Thoracic aorta (tissue), 2 donors: Measurements from ENCODE around the gene HMGCS1. TPM values are rescaled to one million over a fixed set of nuclear protein-coding genes. Genes with fewer than 3 reads are reported as not detected.

ENCODE experiments used
- ATAC-seq: fragments of 150-250 bp; one replicate; pipeline ENCODE4 v1.8.0; 2017; ENCODE audit warnings: low read depth; ENCODE audit not compliant: insufficient number of reproducible peaks, low FRiP score
- DNase-seq: peaks from one replicate; pipeline ENCODE4 v3.0.0-alpha.2; 2020; ENCODE audit warnings: low spot score
- H3K27ac ChIP-seq, 2 donors: fragments of 200-600 bp; sonication (generic); 1 replicate in 1 of 2; 2 replicates in 1 of 2; pipeline ENCODE4 v1.5.1; 2016; ENCODE audit warnings: mild to moderate bottlenecking in 2 of 2, moderate library complexity in 2 of 2
- H3K27me3 ChIP-seq: fragments of 200-600 bp; sonication (generic); replicated peaks from 2 replicates; pipeline ENCODE4 v1.6.0; 2016; ENCODE audit warnings: mild to moderate bottlenecking; ENCODE audit not compliant: insufficient read depth
- H3K36me3 ChIP-seq: fragments of 200-600 bp; sonication (generic); one replicate; pipeline ENCODE4 v1.5.1; 2016
- H3K4me1 ChIP-seq, 2 donors: fragments of 200-600 bp; sonication (generic); 1 replicate in 1 of 2; 2 replicates in 1 of 2; pipeline versions ENCODE4 v1.5.1 to v1.6.0; 2016; ENCODE audit warnings: low read depth in 2 of 2, mild to moderate bottlenecking in 1 of 2; ENCODE audit not compliant: control insufficient read depth in 1 of 2
- H3K4me3 ChIP-seq: fragments of 200-600 bp; sonication (generic); 2 replicates; pipeline ENCODE4 v1.5.1; 2016; ENCODE audit warnings: mild to moderate bottlenecking
- H3K9me3 ChIP-seq: fragments of 200-600 bp; sonication (generic); 2 replicates; pipeline ENCODE4 v1.5.1; 2016
- total RNA-seq, 2 donors: library from RNA; depleted of rRNA; stranded (reverse); fragments of >200 nt; gene quantifications; one replicate each; pipeline versions ENCODE4 v1.1.0 to v1.2.3, GENCODE V29; 2016
- TF ChIP-seq, protein P1 (sequence below): fragments of 200-600 bp; sonication (generic); IDR thresholded peaks from one replicate; pipeline ENCODE4 v1.5.1; 2019; ENCODE audit warnings: antibody characterized with exemption

Gene HMGCS1
- total RNA-seq: 10 to 100 TPM; 13.3 to 17.6 TPM

DNA sequence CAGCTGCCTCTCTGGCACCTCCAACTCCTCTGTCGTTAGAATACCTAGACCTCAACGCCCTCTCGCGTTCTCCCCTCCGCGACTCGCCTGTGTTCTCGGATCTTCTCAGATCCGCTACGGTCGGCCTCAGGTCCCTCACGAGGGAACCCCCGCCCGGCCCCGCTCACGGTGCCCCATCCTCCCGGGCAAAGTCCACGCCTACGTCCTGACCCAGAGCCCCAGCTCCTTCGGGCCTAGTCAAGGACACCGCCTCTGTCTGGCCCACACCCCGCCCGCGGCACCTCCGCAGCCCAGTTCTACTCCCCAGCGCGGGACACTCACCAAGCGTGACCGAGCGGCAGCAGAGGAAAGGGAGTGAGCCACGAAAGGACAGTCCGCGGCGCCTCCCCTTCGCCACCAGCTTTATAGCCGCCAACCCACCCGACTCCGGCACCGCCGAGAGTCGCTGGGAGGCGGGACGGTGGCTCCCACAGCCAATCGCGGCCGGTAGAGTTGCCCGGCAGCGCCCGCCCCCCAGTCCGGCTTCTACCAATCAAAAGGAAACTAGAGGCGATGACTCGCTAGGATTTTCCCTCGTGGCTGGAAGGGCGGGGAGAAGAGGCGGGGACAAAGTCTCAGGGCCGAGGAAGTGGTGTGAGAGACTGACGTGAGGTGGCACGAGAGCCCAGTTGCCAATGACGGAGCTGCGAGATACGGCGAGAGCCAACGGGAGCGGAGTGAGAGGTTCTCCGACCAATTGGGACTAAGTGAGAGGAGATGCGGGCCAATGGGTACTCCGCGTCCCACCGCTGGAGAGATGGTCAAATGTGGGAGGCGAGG lies at the start of gene HMGCS1:
HMGCS1 (minus strand) TSS at position 378 of the 819 bp plus-strand sequence. CDS start 14,447 bp downstream, outside the sequence.
- Histone ChIP-seq H3K36me3 (no peaks in the 10 kb centered on the region), H3K4me3 (peak within 1 kb of the TSS; percentile 94), H3K4me1 (peaks cover 11 to 23% of the 10 kb centered on the region in 2 donors), H3K27me3 (no peaks in the 10 kb centered on the region), H3K9me3 (no peaks in the 10 kb centered on the region), H3K27ac (peak within 1 kb of the TSS; percentile 86 to 87)
- ATAC-seq (peak; percentile 99), DNase-seq (peak; percentile 97)
- TF ChIP-seq, protein P1, sequence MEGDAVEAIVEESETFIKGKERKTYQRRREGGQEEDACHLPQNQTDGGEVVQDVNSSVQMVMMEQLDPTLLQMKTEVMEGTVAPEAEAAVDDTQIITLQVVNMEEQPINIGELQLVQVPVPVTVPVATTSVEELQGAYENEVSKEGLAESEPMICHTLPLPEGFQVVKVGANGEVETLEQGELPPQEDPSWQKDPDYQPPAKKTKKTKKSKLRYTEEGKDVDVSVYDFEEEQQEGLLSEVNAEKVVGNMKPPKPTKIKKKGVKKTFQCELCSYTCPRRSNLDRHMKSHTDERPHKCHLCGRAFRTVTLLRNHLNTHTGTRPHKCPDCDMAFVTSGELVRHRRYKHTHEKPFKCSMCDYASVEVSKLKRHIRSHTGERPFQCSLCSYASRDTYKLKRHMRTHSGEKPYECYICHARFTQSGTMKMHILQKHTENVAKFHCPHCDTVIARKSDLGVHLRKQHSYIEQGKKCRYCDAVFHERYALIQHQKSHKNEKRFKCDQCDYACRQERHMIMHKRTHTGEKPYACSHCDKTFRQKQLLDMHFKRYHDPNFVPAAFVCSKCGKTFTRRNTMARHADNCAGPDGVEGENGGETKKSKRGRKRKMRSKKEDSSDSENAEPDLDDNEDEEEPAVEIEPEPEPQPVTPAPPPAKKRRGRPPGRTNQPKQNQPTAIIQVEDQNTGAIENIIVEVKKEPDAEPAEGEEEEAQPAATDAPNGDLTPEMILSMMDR: peak; percentile 20

- H3K4me1 ChIP-seq: no peaks in the 10 kb centered on the region
- no peaks in the 10 kb centered on the region for H3K27me3 ChIP-seq
- ATAC-seq (no peak), DNase-seq (no peak)
- no peaks in the 10 kb centered on the region for H3K36me3 ChIP-seq
- H3K27ac ChIP-seq: no peak overlapping the region
- H3K9me3 ChIP-seq: no peaks in the 10 kb centered on the region
- TF ChIP-seq, protein P1: no peak
- H3K4me3 ChIP-seq: no peak overlapping the region
Measured at GRCh38 chr5:43358726-43359125, 45.5 kb upstream of the HMGCS1 start.

- DNase-seq (no peak), ATAC-seq (no peak)
- H3K9me3 ChIP-seq: no peaks in the 10 kb centered on the region
- no peak overlapping the region for H3K27ac ChIP-seq
- H3K36me3 ChIP-seq: no peaks in the 10 kb centered on the region
- no peaks in the 10 kb centered on the region for H3K4me1 ChIP-seq
- TF ChIP-seq, protein P1: no peak
- no peaks in the 10 kb centered on the region for H3K27me3 ChIP-seq
- no peak overlapping the region for H3K4me3 ChIP-seq
Measured at GRCh38 chr5:43358301-43358700, 45.1 kb upstream of the HMGCS1 start.

- DNase-seq (no peak), ATAC-seq (no peak)
- H3K9me3 ChIP-seq: no peaks in the 10 kb centered on the region
- TF ChIP-seq, protein P1: no peak
- H3K4me3 ChIP-seq: no peak overlapping the region
- H3K27ac ChIP-seq: no peak overlapping the region
- H3K27me3 ChIP-seq: no peaks in the 10 kb centered on the region
- no peaks in the 10 kb centered on the region for H3K36me3 ChIP-seq
- H3K4me1 ChIP-seq: no peaks in the 10 kb centered on the region
Measured at GRCh38 chr5:43357878-43358281, 44.7 kb upstream of the HMGCS1 start.

DNA sequence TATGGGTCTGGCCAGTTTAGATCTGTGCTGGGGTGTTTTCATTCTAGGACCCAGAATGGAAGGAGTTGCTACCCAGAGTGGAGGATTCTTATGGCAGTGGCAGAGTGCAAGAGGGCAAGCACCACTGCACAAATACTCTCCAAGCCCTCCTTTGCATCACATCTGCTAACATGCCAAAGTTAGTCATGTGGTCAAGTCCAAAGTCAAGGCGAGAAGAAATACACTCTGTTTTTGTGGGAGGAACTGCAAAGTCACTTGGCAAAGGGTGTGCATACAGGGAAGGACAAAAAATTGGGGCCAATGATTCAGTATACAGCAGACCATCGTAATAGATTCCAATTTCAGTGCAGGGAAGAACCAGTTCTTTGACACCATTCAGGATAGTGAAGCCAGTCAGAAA lies 43.9 kb upstream of the HMGCS1 start:
- Histone ChIP-seq H3K27me3 (no peaks in the 10 kb centered on the region), H3K27ac (no peak overlapping the region), H3K36me3 (no peaks in the 10 kb centered on the region), H3K4me3 (no peak overlapping the region), H3K4me1 (no peaks in the 10 kb centered on the region), H3K9me3 (no peaks in the 10 kb centered on the region)
- ATAC-seq (no peak), DNase-seq (no peak)
- TF ChIP-seq, protein P1: no peak
